Left renal cortex interstitium (tissue), 4 donors: ENCODE results near the gene MED16. TPM values are rescaled to one million over a fixed set of nuclear protein-coding genes. Genes with fewer than 3 reads are reported as not detected.

Experiments used
- DNase-seq, 4 donors: peaks; one replicate each; pipeline ENCODE4 v3.0.0-alpha.2; 2013; ENCODE audit warnings: low read depth in 4 of 4, low spot score in 2 of 4, missing footprints in 1 of 4
- polyA plus RNA-seq, 4 donors: library from polyadenylated mRNA; unstranded; fragments of 120-200 nt; gene quantifications; one replicate each; pipeline ENCODE4 v1.2.1, GENCODE V29; 2013; ENCODE audit not compliant: insufficient read length in 4 of 4

MED16 gene
- polyA plus RNA-seq, 4 donors, result 44.5 to 90.9 (median 64.0) TPM

DNA sequence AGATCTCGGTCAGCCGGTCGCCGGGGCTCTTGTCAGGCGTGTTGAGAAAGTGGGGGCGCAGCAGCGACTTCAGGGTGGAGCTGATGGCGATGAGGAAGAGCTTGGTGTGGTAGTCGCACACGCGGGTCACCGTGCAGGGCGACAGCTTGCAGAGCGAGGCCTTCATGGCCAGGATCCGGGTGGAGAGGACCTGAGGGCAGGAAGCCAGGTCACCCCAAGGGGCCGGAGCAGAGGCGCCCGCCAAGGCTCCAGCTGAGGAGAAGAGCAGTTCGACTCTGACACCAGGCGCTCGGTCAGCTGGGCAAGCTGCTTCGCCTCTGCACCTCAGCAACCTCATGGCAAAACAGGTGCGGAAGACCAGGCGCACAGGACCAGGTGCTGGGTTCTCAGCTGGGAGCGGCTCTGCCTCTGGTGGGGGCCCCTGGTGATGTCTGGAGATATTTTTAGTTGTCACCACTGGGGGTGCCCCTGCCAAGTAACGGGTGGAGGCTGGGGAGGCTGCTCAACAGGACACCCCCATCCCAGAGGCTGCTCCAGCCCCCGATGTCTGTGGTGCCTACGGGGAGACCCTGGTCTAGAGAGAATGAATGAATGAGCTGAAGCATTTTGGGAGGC is 17.6 kb downstream of the MED16 start:
- DNase-seq, result no peak

DNA sequence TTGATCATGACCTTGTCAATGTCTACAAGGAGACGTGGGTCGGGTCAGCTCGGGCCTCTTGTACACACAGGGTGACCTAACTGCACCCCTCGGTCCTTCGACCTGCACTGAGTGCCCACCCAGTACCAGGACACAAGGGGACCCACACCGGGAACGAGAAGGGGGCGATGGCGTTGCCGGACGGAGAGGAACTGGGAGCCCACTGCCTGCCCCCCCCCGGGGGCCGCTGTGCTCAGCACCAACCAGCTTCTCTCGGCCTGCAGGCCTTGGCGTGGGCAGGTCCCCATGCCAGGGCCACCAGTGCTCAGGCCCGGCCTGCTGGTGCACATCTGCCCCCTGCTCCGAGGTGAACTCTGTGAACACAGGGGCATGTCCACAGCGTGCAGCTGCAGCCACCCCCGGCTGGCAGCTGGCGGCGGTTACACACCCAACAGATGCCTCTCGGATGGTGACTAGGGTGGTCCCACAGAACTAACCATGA is 19.4 kb downstream of the MED16 start:
- DNase-seq, result no peak

DNA sequence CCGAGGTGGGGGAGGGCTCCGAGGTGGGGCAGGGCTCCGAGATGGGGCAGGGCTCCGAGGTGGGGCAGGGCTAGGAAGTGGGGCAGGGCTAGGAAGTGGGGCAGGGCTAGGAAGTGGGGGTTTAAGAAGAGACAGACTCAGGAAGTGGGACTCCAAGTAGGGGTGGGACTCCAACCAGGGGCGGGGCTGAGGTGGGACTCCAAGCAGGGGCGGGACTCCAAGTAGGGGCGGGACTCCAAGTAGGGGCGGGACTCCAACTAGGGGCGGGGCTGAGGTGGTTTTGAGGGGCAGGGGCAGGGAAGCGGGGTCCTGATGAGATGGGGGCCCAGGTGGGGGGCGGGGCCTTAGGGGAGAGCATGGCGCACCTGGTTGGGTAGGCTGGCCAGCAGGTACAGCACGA is 19.9 kb downstream of the MED16 start:
- DNase-seq, result no peak

DNA sequence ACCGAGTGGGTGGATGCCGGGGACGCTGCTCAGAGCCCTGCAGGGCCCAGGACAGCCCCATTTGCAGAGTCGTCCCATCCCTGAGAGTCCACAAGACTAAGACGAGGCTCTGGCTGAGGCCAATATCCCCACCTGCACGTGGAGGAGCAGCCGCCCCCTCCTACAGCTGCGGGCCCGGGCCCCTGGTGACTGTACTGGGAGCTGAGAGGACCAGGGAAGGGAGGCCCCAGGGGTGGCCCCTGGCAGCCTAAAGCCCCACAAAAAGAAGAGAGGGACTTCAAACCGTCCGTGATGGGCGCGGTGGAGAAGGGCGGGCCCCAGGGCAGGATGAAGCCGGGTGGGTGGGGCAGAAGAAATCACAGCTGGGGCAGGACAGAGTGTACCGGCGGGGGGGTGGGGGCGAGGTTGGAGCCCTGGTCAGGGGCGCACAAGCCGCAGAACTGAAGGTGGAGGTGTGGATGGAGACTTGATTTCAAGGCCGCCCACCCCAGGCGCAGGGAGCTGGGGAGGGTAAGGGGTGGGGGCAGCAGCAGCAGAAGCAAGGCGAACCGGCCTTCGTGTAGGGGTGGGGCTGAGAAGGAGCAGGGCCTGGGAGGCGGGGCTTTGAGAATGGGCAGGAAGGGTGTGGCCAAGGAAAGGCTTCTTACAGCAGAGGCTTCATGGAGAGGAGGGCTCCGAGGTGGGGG is 20.6 kb downstream of the MED16 start:
- no peak for DNase-seq

DNA sequence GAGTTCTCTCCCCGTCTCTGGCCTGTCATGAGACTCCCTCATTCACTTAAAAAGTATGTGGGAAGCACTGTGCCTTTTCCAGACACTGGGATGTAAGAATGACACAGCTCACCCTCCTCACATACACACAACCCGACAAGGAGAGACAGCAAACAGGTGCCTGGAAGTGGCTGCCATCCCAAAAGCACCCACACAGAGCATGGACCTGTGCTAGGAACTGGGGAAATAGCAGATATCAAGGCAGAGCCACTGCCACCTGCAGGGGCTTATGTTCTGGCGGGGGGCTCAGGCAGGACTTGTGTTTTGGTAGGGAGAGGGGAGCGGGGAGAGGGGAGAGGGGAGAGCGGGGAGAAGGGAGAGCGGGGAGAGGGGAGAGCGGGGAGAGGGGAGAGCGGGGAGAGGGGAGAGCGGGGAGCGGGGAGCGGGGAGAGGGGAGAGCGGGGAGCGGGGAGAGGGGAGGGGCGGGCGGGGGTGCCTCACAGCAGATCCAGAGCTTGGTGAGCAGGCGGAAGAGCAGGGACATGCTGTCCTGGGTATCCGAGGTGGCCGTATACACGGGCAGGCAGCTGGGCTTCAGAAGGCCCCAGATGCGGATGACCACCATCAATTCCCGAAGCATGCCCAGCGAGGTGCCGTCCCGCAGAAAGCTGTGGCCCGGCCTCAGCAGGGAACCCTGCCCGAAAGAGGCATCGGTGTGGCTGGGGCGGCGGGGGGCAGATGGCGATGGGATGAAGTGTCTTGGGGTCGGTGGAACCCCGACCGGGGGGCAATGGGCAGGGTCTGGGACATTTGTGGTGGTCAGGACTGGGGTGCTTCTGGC is 21.3 kb downstream of the MED16 start:
- no peak for DNase-seq

DNA sequence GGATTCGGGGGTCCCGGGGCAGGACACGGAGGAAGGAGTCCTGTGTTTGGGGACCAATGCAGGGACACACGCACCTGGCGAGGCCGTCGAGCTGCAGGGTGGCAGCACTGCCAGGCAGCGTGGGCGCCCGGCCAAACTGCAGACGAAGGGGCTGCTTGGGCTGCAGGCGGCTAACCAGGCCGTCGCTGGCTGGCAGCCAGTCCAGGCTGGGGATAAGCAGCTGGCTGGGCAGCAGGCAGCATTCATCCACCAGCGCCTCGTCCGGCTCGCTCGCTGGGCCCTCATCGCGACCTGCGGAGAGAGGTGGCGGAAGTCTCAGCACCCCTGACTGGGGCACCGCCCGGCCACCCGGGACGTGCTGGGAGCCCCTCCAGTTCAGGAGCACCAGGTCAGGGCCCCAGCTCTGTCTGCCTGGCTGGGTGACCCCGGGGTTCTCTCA is 22.0 kb downstream of the MED16 start:
- no peak for DNase-seq

DNA sequence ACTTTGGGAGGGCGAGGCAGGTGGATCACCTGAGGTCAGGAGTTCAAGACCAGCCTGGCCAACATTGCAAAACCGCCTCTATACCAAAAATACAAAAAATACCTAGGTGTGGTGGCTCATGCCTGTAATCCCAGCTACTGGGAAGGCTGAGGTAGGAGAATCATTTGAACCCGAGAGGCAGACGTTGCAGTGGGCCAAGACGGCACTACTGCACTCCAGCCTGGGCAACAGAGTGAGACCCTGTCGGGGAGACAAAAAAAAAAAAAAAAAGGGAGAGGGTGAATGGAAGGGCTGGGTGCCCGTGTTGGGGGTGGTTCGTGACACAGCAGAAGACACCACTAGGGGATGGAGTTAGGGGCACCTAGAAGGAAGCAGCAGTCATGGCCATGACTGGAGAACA is 22.7 kb downstream of the MED16 start:
- no peak for DNase-seq

DNA sequence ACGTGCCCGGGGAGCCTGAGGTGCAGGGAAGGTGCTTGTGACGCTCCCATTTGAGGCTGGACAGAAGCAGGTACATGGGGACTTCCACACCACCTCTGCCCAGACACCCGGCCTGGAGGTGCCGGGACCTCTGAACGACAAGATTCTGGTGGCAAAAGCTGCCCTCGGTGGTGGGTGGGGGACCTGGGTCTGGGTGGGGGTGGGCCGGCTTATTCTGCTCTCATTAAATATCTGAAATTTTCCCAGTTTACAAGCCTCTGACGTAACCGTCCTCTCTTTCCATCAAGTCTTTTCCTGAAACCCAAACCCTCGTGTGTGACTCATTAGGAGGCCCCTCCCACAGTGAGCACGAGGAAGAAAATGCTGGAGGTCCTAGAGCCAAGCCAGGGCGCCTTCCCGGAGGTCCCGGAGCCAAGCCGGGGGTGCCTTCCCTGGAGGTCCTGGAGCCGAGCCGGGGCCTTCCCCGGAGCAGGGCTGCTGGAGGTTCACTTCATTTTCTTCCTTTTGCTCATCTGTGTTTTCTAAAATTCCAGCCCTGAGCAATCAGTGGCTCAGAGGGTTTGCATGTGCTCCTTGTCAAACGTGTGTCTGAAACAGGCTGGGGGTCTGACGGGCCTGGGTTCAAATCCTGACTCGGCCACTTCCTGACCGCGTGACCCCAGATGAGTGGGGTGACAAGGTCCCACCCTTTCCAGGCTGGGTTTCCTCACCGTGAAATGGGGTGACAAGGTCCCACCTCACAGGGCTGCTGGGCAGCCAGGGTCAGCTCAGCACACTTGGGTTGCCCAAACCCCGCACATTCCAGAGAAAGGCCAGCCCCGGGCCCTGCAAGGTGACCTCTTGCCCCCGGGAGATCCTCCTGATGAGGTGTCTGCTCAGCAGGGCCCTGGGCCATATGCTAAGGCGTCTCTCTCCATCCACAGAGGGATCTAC is 23.5 kb downstream of the MED16 start:
- no peak for DNase-seq

DNA sequence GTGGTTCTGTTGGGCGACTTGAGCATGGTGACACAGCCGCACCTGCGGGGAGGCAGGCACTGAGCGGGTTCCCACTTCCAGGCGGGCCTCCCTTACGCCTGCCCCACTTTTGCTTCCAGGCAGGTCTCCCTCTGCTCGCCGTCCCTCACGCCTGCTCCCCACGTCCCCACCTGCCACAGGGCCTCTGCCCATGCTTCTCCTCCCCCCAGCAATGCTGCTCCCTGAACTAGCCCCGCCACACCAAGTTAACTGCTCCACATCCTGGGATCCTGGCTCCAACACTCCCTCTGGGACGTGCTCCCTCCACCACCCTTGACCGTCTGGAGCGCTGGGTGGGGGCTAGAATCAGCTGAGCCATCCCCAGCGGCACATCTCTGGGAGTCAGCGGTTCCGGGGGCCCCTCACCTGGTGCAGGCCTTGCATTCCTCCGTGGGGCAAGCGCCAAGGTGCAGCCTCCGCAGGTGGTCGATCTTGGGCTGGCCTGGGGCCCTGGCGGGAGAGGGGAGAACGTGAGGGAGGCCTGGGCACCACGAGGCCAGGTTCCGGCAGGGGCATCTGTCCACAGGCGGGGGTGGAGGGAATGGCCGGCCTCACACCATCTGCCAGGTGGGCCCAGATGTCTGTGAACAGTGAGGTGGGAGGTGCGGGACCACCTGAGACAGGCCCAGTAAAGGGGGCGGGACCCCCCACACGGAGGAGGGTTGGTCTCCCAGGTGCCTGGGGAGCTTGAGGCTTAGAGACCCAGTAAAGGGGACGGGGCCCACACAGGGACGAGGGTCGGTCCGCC is 24.3 kb downstream of the MED16 start:
- DNase-seq, result no peak

DNA sequence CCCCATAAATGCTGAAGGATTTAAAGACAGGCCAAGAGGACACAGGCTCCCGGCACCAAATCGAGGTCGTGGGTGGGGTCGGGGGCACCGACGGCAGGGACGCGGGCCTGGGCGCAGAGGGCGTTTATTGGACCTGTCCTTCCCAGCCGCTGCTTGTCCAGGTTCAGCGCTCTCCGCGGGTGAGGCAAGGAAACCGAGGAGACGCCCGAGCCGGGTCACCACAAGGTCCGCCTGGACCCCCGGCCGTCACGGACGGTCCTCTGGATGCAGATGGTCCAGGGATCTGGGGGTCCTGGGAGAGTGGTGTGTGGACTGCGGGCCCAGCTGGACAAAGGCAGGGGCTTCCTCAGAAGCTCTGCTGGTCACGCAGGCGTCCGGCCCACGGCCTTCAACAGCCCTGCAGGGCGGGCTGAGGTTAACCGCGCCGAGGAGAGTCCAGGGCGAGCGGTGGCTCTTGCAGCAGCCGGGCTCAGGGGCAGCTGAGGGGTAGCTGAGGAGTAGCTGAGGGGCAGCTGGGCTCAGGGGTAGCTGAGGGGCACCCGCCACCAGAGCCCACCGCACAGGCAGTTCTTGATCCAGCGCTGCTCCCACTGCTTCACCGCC is 25.0 kb downstream of the MED16 start:
- no peak for DNase-seq

DNA sequence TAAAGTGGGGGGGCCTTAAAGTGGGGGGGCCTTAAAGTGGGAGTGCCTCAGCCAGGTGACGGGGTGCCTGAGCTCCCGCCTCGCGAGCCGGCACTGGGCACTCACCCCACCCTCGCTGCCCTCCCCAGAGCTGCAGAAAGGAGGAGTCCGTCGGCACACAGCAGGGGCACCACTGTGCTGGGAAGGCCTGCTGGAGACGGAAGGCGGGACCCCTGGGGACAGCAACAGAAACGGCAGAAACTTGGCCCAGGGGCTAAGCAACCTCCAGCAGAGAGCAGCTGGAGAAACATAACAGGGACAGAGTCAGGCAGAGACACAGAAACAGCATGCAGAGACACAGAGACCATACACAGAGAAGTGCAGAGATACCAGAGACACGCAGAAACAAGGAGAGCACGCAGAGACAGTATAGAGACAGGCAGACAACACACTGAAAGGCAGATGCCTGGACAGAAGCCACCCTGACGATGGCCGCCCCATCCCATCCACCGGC is 25.6 kb downstream of the MED16 start:
- DNase-seq, result no peak

DNA sequence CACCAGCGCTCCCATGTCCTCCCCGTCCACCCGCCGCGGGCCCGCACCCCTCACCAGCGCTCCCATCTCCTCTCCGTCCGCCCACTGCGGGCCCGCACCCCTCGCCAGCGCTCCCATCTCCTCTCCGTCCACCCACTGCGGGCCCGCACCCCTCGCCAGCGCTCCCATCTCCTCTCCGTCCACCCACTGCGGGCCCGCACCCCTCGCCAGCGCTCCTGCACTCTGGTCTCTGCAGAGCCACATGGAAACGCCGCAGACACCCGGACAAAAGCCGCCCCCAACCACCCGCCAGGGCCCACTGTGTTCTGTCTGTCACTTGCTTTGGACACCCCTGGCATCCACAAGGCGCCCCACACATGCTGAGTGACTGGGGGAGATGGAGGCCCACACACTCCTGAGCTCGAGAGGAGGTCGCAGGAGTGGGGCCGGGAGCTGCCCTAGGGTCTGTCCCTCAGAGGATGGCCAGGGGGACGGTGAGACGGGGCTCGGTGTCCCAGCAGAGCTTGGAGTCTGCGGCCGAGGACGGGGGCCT is 26.2 kb downstream of the MED16 start:
- no peak for DNase-seq

DNA sequence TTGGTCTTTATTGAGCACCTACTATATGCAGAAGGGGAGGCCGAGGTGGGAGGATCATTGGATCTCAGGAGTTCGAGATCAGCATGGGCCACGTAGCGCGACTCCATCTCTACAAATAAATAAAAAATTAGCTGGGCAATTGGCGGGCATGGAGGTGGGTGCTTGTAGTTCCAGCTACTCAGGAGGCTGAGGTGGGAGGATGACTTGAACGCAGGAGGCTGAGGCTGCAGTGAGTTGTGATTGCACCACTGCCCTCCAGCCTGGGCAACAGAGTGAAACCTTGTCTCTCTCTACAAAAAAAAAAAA is 29.7 kb downstream of the MED16 start:
- no peak for DNase-seq

DNA sequence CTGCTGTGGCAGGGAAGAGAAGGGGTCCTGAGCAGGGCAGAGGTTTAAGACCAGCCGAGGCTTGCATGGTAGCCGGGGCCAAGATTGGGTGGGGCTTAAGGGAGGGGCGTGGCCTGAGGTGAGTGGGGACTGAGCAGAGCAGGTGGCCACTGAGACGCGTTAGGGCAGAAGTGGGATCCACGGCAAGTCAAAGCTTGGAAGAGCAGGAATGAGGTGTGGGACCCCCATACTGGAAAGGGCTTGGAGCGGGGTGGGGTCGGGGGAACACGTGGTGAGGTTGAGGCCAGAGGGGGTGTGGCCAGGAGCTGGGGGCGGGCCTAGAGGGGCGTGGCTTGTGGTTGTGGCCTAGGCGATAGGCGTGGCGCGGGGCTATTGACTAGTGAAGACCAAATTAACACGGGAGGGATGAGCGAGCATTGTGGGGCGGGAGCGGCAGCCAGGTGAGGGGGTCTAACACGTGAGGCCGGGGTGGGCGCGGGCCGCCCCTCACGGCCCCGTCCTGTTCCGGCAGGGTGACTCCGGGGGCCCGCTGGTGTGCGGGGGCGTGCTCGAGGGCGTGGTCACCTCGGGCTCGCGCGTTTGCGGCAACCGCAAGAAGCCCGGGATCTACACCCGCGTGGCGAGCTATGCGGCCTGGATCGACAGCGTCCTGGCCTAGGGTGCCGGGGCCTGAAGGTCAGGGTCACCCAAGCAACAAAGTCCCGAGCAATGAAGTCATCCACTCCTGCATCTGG is 30.2 kb downstream of the MED16 start:
- DNase-seq, result no peak

DNA sequence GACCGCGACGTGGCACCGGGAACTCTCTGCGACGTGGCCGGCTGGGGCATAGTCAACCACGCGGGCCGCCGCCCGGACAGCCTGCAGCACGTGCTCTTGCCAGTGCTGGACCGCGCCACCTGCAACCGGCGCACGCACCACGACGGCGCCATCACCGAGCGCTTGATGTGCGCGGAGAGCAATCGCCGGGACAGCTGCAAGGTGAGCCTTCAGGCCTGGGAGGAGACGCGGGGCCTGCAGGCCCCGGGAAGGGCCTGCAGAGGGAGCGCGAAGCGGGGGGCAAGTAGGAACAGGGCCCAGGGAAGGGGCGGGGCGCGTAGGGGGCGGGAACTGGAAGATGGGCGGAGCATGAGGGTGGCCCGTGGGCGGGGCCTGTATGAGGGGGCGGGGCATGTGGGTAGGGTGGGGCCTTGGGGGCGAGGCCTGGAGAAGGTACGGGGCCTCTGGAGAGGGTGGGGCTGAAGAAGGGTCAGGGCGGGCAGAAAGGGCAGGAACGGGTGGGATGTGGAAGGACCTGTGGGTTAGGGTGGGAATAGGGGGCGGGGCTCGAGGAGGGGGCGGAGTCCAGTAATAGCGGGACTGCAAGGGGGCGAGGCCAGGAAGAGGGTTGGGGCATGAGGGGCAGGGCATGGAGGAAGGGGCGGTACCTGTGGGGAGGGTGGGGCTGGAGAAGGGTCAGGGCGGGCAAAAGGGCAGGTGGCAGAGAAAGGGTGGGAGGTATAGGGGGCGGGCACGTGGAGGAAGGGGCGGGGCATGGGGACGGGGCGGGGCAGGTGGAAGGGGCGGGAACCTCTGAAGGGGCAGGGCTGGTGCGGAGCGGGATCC is 31.0 kb downstream of the MED16 start:
- DNase-seq, result no peak

DNA sequence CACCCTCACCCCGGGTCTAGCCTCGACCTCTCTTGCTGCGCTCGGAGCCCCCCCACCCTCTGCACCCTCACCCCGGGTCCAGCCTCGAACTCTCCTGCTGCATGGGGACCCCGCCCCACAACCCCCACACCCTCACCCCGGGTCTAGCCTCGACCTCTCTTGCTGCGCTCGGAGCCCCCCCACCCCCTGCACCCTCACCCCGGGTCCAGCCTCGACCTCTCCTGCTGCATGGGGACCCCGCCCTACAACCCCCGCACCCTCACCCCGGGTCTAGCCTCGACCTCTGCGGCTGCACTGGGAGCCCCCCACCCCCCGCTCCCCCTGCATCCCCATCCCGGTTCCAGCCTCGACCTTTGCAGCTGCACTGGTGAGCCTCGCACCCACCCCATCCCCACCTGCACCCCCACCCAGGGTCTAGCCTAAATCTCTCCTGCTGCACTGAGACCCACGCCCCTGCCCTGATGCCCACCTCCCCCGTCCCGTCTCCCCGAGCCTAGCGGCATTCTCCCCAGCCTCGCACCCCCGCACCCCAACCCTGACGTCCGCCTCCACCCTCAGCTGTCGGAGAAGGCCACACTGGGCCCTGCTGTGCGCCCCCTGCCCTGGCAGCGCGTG is 31.7 kb downstream of the MED16 start:
- DNase-seq, result no peak
